Activated naive CD4-positive, alpha-beta T cell (primary cell): Measurements from ENCODE around the gene NPAS2.

Source experiments
- DNase-seq, 4 experiments: peaks; one replicate each; lab custom pipeline; 2025; lab: John Stamatoyannopoulos, UW

Gene NPAS2

DNA sequence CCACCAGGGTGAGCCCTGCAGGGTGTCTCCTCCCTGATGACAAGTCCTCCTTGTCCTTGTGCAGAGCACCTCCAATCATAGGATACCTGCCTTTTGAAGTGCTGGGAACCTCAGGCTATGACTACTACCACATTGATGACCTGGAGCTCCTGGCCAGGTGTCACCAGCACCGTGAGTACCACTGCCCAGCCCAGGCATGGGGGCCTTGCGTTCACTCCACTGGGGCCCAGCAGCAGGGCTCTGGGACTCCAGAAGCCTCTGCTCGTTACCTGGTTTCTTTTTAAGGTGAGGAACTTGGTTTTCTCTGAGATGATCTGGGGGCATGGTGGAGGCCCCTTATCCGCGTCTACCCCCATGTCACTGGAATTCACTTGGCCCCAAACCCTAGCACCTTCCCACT lies 145.7 kb downstream of the NPAS2 start:
- DNase-seq, result no peak

DNA sequence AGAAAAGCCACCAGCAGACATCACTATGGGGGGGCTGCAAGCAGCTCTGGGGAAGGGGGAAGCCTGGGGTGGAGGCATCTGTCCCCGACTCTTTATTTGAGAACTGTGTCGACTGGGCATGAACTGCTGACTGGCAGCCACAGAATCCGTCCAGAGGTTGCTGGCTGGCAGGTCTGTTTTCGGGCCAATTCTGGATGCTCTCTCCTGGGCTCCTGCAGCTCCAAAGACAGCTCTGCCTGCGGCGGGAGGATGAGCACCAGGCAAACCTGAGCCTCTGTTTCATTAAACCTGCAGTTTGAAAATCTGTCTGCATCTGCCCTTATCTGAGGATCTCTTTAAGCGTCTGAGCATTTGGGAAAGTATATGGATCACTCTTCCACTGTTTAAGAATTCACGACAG lies 147.8 kb downstream of the NPAS2 start:
- no peak for DNase-seq

DNA sequence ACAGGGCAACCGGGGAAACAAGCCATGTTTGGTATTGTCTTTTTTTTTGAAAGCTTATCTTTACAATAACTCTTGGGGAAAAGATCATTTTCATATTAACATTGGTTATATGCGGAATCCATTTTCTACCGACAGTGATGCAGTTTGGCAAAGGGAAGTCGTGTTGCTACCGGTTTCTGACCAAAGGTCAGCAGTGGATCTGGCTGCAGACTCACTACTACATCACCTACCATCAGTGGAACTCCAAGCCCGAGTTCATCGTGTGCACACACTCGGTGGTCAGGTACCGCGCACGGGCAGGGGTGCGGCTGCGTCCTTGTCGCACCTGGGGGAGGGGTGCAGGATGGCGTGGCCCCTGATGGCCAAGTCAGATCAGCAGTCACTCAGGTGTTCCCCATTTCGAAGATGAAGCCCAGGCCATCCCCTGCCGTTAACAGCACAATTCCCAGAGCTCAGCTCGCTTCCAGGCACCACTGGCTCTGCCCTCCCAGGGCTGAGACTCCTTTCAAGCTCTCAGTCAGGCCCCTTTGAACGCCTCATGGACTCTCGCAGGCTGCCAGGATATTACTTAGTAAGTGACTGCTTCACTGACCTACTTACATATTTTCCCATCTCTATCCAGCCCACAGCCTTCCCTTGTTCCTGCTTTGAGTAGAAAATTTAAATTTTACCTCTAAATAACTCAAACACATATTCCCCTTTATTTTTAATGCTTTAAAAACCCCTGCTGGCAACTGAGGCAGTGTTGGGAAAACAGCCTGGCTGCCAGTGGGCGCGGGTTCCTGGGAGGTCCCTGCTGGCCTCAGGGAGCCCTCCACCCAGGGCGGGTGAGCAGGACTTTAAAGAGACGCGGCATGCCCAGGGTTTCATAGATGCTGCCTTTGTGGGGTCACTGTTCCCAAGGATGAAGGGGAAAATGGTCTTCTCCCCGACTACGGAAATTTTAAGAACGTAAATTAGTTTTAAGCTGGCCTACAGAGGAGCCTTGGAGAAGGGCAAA lies 148.5 kb downstream of the NPAS2 start:
- no peak for DNase-seq

DNA sequence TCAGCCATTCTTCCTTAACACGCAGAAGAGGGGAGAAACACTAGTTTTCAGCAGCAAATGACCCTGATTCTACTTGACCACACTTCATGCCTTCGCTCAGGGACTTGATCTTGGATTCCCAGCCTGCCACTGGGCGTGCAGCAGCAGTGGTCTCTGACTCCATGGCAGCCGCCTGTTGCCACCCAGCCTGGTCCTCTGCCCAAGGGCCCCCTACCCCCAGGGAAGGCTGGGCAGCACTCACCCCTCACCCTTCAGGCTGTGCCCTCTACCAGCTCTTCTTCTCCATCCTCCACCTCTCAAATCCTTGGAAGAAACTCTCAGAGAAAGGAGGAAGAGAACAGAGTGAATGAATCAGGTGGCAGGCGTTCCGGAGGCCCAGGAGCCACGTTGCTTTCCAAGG lies 150.1 kb downstream of the NPAS2 start:
- DNase-seq, result no peak

DNA sequence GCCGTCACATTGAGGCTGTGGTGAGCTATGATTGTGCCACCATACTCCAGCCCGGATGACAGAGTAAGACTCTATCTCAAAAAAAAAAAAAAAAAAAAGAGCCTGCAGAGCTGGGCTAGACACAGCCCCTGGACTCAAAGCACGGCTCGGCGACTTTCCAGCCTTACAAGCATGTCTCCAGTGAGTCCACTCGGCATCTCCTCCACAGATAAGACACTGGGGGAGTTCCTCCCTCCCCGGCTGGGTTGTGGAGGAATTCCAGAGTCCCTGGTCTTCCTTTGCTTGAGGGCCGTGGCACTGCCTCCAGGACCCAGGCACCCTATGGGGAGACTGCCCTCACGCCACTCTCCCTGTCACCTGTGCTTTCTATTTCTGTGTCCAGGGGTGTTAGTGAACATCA lies 151.3 kb downstream of the NPAS2 start:
- DNase-seq, result no peak

DNA sequence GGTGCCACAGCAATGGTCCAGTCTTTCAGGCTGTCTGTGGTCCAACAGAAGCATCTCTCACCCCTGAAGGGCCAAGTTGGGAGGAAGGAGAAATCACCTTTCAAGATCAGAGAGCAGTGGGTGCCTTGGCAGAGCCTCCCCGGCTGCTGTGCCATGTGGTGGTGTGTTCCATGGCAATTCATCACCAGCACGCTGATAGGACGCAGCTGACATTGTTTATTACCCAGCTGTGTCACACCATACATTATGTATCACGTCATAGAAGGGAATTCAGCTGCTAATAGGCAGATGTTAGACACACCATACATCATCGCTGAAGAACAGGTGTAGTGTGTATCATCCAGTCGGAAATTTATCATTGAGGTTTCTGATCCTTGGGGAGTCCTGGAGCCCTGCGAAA lies 152.5 kb downstream of the NPAS2 start:
- no peak for DNase-seq

DNA sequence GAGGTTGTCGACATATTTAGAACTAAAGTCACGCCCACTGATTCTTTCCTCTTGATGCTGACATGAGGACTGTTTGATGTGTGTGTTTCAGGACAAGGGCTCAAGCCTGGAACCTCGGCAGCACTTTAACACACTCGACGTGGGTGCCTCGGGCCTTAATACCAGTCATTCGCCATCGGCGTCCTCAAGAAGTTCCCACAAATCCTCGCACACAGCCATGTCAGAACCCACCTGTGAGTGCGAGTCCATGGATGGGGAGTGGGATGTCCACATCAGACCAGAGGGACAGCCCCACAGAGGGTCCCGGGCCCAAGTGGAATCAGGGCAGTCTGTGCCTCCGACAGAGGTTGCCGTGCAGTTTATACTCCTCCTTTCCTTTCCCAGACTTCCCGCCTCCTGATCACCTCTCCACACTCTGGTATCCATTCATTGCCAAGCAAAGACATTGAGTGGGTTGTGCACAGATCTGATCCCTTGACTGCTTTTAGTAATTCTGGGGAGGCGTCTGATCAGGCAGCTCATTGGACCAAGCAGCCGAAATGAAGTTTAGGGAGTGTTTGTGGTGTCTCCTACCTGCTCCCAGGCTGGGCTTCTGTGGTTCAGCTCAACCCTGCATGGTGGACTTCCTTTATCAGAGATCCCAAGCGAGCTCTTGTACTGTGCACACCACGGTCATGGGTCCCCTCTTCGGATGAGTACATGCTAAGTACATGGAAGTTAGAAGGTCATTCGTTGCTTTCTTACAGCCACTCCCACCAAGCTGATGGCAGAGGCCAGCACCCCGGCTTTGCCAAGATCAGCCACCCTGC lies 155.0 kb downstream of the NPAS2 start:
- no peak for DNase-seq

DNA sequence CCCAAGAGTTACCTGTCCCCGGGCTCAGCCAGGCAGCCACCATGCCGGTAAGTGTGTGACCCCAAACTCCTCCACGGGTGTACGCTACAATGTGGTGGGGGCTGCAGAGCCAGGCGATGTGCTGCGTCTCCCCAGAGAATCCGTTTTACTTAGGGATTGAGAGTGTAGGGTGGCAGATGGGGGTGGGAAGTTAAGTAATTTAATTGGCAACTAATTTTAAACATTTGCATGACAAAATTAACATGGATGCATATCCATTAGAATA lies 155.5 kb downstream of the NPAS2 start:
- no peak for DNase-seq

DNA sequence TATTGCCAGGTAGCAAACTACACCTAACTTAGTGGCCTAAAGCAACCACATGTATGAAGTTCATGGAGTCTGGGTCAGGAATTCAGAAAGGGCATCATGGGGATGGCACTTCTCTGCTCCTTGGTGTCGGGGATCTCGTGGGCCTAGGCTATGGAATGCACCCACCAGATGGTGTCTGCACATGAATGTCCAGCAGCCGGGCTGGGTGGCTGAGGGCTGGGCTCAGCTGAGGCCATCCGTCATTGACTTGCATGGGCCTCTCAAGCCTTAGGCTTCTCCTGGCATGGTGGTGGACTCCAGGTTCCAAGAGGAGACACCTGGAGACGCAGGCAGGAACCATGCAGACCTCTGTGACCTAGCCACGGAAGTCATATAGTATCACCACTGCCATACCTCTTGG lies 156.1 kb downstream of the NPAS2 start:
- no peak for DNase-seq

DNA sequence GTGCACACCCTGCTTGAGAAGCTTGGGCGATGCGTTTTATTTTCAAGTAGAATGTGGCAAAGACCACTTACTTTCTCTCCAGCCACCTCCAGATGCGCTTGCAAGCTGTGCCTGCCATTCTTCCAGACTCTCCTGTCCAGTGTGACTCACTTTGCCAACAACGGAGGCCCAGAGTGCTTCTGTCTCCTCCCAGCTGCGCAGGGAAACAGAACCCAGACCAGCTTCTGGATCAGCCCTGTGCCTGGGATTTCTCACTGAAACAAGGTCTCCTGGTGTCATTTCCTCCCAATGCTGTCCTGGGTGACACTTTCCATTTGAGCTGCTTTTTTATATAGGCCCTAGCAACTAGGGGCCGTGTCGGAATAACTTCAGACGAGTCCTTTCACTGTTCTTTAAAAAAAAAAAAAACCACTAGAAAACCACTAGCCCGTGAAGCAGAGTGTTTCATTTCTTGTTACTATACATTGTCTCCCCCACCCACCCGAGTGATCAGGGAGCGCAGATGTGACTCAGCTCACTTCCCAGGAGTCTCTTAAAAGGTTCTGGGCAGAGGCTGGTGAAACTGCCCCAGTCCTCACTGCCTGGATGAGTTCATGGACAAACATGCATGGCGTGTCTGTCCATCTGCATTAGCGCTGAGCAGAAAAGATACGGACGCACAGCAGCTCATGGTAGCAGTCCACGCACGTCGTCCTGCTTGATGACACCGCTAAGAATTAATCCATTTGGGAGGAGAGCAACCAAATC lies 156.9 kb downstream of the NPAS2 start:
- DNase-seq, result no peak

DNA sequence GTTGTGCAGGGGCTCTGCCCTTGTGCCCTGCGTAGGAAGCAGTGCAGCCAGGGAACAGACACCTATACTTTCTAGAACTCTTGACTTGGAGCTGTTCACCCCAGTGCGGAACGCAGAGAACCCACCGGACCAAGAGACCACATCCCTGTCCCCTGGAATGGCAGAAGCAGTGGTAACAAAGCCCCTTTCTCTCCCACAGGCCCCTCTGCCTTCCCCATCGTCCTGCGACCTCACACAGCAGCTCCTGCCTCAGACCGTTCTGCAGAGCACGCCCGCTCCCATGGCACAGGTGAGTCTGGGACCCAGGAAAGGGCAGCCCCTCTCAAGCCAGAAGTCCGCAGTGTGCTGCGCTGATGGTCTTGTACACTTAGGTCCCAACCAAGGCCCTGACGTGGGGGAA lies 157.6 kb downstream of the NPAS2 start:
- DNase-seq, result no peak

DNA sequence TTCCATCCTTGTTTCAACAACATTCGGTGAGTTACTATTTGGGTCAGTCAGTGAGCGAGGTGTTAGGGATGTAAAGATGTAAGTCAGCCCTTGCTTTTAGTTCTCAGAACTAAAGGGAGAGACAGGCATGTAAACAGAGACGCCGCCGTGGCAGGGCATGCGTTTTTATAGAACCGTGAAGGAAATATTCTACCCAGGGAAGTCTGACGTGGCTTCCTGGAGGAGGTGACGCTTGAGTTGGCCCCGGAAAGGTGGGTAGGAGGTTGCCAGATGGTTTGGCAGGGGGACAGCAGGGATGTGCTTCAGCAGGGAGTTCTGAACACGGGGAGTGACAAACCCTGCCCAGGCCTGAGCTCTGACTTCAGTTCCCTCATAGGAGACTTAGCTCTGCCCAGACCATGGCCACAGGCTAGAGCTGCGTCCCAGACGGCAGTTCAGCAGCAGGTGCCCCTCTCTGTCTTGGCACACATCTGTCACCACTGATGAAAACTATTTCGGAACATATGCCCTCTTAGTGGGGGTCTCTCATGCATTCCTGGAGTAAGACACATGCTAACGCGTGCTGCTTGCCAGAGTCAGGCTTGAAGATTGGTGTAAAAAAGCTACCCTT lies 158.7 kb downstream of the NPAS2 start:
- no peak for DNase-seq

DNA sequence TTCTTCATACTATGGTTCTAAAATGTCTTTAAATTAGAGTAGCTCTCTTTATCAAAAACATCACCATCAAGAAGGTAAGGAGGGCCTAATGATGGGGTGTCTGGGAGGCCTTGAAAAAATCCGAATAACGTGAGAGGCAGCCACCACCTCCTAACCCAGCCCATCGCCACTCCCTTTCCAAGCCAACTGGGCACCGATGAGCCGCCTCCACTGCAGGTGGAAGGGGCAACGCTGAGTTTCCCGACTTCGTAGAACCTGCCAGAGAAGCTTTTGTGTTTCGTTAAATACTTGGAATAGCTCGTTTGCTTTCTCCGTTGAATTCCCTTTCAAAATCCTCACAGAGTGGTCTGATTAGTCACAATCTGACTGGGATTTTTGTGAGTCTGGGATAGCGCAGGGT lies 160.1 kb downstream of the NPAS2 start:
- DNase-seq, result no peak

DNA sequence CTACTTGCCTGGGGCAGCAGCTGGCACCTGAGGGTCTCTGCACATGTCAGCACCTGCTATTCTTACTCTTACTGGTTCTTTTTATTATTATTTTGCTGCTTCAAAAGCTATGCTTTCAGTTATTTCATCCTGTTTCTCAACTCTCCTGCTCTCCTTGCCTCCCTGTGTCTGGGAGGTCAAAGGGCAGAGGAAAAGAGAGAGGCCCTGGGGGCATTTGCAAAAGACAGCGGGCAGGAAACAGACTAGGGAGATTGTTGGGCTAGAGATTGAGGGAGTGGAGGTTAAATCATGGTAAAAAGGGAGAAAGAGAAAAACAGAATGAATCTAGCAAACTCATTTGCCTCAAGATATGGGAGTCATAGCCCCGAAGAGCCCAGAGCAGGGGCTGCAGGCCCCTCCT lies 161.1 kb downstream of the NPAS2 start:
- no peak for DNase-seq

DNA sequence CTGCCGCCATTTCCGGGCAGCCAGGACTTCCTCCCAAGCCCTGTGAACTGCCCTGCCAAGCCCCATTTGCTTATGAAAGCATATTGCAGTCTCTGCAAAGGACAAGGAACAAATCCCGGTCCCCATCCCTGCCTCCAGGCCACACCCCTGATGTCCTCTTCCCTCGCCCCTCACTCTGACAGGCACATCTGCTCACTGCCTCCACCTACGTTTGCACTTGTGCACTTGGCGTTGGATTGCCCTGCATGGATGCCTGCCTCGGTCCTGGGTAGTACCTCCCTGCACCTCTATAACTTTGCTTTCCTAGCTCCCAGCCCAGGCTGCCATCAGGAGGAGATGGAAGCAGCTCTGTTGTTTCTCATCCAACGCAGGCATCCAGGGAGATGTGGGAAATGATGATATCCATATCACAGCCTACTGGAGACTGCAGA lies 162.5 kb downstream of the NPAS2 start:
- DNase-seq, result no peak

DNA sequence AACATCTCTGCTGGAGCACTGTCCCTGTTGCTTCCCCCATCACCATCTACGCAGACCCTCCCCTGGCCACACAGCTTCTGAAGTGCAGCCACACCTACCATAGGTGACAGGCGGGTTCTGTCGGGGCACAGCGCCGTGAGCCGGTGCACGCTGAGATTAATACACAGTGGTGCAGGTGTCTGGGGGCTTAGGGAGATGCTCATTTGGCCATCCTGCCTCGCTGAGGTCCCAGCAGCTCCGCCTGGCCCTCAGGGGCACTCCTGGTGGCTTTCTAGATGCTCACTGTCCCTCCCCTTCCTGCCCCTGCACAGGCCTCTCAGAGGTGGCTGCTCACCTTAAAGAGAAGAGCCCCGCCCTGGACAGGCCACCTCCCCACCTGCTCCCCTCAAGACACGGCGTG lies 163.3 kb downstream of the NPAS2 start:
- DNase-seq, result no peak

DNA sequence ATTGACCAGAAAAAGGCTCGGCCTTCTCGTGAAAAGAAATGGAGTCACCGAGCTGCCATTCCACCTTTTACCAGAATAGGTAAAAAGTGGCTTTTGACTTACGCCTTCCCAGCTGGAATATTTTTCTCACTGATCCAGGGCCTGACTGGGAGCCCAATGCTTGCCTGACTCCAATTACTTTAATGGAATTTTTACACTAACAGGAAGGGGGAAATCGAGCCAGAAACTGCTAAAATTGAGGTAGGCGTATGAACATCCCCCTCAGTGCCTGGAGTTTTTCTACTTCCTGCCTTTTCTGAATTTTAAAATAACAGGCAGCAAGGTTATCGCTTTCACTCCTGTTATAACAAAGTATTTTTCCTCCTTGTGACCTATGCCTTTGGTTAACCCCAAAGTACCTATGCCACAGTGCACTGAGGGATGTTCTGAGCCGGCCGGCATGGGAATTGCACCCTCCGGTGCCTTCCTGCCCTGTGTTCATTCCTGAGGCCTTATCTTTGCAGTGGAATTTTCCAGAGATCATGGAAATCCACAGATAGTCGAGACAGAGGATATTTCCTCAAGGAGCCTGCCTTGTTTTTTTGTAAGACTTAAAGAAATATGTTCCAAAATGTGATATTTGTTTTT lies 163.9 kb downstream of the NPAS2 start:
- DNase-seq, result no peak

DNA sequence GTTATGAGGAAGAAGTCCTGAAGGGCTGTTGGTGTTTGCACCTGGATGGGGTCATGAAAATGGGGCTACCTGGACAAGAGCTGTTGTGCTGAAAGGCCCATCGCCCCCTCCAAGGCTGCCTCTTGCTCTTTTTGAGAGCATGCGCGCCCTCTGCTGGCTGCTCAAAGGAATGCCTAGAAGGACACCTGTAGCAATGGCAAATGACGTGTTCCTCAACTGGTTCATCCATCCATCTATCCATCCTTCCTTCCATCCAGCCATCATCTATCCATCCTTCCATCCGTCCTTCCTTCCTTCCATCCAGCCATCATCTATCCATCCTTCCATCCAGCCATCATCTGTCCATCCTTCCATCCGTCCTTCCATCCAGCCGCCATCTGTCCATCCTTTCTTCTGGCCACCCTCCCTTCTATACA lies 165.0 kb downstream of the NPAS2 start:
- DNase-seq, result peak; percentile 46 to 77 (median 61)

DNA sequence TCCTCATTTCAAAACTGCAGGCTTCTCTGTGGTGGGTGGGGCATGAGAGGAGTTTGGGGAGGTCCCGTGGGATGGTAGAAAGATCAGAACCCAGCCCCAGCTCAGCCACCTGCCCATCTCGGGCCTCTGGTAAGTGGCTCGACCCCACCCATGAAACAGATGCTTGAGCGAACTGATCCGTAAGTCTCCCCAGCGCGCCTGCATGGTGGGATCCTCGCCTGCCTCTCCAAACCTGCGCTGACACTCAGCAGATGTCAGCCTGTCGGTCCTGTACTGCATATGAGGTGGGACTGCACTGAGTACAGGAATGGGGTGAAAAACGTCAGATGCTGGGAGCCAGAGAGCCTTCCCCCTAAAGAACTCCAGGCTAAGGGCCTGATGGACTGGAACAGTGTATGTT lies 166.2 kb downstream of the NPAS2 start:
- DNase-seq, result no peak

DNA sequence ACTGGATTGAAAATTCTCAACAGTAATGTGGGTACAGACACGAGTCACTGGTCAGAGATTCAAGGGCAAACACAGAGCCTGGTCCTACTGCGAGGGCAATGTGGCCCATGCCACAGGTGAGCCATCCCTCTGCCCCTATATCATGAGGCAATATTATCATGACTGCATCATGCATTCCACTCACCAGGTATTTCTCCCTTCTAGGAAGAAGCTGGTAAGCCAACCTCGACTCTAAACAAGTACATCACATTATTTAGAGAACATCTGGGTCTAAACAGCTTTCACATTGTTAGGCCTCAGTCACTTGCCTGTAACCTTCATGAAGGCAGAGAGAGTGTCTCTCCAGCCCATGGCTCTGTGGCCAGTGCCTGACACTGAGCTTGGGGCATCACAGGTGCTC lies 167.6 kb downstream of the NPAS2 start:
- no peak for DNase-seq

DNA sequence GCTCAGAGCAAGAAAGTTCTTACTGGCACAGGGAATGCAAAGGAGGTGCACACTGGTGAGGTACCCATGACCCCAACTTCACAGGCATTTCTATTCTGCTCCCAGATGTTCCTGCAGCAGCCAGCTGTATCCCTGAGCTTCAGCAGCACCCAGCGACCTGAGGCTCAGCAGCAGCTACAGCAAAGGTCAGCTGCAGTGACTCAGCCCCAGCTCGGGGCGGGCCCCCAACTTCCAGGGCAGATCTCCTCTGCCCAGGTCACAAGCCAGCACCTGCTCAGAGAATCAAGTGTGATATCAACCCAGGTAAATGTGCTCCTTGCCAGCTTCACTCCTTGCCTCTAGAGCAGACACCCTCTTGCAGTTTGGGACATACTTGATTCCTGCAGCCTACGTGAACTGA lies 168.0 kb downstream of the NPAS2 start:
- DNase-seq, result no peak
